GM19043 (cell line): ENCODE results near the gene SYCP2.

Source experiments
- ATAC-seq: cut with Tn5 transposase; IDR thresholded peaks from one replicate; pipeline ENCODE4 v1.9.1; 2021; ENCODE audit warnings: low read depth; ENCODE audit not compliant: unreplicated experiment

SYCP2 gene

DNA sequence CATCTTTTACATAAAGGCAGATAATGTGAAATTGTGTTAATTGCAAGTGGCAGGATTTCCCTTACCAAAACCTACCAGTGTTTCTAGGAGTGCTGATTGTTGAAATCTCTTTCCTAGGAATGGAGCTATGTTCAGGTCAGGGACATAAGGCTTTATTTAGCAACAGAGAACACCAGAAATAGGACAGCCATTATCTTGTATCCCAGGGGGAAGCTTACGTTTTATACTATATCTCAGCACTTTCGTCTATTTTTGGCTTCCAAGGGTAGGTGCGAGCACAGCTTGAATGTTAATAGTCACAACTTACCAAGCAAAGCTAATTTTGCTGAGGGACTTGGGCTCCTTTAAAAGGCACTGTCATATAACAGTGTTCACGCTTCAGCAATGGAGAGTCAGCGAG is 94.0 kb downstream of the SYCP2 start:
- no peak for ATAC-seq

DNA sequence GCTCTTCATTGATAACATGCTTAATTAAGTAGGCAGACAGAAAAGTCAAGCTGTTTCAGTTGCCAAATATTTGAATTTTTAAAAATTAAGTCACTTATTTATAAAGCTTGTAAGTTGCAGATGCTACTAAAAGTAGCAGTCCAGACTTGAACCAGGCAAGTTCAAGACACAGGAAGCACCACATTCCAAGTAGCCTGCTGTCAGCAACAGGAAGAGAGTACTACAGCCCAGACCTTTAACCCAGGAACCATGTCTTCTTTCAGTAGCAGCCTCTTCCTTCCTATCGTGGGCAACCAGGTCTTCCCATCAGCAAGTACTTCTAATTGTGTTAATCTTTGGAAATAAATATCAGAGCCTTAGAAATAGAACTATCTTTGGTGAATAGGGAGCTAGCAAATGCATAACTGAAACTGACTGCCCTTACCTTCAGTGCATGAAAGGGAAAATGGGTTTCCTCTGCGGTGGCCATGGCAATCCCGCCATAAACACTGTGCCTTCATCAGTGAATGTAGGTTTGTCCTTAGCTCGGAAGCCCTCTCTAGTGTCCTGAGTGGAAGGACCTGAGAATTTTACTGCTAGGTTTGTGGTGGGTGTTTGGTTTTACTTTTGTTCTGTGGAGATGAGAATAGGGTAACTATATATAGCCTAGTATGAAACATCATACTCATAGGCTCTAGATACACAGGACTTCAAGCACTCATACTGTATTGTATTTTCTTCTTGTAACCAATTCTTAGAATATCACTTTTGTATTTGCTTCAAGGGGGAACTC is 95.6 kb downstream of the SYCP2 start:
- peak; percentile 61 for ATAC-seq

DNA sequence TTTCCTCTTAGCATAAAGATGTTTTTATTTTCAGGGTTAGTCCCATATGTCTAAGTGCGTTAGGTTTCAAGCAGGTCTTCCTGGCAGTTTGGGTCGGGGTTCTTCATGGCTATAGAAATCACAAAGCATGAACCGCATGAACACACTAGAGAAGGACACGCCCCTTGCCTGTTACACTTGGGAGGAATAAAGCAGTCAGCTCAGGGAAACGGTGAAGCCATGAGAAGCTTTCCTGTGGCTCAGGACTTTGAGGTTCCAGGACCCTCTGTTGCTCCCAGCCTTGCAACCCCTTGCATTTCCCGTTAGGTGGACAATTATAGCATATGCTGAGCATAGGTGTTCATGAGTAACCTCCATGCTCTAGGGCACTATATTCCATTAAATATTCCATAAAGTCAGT is 96.7 kb downstream of the SYCP2 start:
- no peak for ATAC-seq

DNA sequence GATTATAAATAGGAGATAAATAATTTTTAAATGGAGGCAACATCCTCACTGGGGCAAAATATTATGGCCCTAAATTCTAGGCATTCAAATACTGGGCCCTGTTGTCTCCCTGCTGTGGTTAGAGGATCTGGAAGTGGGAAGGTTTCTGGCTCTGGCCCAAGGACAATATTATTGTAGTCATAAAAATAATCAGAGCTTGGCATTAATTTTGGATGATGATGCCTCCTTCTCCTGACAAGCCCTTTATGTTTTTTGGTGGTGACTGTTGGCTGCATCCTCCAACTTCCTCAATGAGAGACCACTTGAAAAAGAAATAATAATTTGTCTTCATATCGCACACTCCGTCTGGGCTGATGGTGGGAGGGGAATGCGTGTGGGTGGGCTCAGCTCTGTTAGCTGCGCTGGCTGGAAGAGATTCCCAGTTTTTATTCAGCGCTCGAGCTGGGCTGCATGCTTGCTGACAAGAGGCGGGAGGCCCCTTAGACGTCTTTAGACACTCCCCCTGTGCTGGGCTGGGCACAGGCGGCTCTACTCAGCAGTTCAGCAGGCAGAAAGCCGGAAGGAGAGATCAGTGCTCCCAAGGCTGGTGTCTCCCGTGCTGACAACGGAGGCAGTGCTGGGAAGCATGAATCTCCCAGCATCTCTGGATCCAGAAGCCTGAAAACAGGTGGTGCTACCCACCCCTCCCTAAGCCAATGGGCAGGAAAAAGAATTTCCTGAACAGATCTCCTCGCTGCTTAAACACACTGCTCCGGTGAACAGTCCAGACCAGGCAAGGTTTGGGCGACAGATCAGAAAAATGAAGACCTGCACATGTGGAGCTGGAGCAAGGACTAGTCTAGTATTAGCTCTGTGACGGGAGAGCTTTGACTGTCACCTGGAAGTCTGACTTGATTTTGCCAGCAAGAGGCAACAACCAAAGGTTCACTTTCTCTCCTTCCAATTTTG is 97.7 kb downstream of the SYCP2 start:
- ATAC-seq: no peak

DNA sequence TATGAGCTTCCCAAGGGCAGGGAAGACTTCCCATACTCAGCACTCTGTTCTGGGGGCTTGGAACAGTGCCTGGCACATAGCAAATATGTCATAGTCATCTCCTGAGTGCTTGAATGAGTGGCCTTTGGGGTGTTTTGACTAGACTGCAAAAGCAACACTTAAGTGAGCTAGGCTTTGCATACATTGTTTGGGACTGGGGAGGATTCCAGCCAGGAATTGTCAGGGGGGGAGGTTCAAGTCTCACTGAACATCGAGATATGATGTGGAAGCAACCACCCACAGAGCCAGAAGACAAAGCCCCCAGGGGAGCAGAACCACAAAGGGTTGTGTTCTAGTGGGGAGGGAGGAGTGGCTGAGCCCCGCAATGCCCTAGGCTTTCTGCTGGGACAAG is 98.4 kb downstream of the SYCP2 start:
- ATAC-seq: no peak

DNA sequence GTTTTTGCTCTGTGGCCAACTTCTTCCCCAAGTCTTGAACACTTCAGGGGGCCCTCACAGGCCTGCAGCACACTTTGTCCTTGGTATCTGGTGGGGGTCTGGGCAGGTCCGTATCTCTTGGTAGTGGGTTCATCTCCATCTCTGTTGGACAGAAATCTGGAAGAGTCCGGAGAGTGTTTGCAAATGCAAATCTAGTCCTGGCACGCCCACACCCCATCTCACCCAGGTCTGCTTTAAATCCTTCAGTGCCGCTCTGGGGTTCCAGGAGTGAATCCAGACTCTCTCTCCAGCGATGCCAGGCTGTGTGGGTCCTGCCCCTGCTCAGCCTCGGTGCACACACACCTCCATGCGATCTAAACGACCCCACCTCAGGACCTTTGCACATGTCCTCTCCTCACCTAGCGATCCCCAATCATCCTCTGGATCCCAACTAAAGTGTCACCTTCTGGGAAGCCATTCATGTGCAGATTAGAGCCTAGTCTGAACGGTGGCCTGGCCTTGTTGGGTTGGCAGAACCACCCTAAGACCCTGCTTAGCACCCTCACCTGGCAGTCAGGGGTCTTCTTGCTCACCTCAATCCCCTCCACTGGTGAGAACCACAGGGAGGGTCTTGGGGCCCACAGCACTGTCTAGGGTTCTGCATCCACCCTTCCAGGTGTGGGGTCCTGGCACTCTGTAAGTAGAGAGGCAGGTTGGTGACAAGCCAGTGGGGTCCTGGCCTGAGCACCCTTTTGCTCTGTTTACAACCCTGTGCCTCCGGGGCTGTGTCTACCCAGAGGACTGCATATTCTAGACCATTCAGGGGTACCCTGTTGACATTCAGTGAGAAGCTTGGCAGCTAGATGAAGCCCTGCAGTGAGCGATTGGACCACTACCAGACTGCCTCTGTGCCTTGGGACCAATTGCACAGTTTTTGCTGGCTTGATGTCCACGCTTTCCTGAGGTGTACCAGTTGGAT is 100.8 kb downstream of the SYCP2 start:
- ATAC-seq: no peak

DNA sequence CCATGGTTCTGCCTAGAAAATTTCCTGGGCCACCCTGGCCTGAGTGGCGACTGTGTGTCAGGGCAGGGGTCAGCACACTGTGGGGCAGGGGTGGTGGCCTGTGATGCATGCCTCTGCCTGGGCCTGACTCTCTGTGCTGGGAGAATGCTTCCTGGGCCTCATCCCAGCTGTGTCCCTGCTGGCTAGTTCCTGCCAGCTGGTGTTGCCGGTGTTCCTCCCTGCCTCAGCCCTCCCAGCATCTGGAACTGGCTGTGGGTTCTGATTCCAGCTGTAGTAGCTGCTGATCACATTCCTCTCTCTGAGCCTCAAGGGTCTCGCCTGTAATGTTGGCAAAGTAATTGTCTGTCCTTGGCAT is 101.5 kb downstream of the SYCP2 start:
- ATAC-seq: no peak

DNA sequence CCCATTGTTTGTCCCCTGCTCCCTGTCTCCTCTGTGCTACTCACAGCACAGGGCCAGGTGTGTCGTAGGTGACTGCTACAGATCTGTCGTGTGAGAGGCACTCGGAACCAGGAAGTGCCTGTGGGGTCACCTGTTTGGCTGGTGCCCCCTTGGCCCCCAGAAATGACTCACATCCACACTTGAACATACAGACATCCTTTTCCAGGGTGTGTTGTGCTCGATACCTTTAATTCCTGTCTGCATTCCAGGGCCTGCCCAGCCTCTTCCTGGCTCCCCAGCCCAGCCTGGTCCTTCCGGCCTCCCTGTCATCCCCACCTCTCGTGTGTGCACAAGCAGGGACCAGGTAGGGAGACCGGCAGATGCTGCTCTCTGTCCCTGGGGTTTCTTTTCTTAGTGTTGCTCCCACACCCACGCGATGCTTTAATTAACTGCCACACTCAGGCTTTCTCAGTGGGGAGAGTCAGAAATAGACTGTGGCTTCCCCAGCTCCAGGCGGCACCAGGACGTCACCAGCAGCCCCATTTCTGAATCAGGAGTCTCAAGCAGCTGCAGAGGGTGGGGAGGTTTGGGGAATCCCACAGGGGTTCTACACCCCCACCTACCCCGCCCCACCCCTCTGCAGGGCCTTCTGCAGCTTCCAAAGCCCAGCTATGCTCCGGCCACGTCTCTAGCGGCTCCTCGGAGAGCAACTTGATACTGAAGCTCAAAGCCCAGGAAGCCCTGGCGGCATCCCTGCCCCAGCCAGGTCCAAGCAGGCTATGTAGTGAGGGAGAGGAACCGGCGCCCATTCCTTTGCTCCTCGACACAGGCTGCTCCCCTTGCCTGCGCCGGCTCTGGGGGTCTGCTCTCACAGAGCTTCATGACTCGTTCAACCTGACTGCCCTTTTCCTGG is 102.2 kb downstream of the SYCP2 start:
- no peak for ATAC-seq

DNA sequence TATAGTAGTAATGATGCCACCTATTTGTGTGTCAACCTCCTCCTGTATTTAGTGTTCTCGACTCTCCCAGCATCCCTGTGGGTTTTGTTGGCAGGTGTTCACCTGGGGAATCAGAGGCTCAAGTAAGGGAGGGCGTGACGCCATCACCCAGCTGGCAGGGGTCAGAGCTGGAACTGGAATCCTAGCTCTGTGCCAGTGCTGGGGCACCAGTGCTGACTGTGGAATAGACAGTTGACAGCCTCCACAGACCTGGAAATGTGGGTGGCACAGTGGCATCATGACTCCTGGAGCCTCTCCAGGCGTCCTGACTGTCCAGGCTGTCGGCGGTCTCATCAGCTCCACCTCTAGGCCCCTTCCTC is 102.8 kb downstream of the SYCP2 start:
- ATAC-seq: no peak

DNA sequence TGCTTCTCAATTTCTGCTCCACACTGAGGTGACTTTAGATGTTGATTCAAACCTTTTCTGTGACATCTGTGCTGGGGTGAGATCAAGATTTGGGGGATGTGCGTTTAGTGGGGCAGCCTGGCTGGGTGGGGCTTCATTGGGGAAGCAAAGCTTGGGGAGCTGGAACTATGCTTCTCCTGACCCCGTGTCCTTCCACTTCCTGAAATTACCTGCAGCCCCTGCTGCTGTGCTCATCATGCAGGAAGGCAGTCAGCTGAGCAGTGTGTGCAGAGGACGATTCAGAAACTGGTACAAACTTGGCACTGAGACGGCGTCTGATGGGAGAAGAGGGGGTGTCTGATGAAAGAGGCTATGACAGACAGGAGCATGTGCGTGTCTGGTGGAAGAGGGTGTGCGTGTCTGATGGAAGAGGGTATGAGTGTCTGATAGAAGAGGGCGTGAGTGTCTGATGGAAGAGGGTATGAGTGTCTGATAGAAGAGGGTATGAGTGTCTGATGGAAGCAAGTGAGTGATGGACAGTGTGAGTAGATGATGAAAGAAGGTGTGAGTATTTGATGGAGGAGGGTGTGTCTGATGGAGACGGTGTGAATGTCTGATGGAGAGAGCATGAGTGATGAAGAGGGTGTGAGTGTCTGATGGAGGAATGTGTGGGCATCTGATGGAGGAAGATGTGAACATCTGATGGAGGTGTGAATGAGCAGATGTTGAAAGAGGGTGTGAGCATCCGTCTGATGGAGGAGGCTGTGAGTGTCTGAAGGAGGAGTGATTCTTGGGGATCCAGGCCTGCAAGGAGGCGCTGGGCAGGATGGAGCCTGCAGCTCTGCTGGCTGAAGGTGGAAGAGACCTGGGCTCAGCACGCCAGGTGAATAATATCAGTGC is 103.4 kb downstream of the SYCP2 start:
- ATAC-seq: no peak

DNA sequence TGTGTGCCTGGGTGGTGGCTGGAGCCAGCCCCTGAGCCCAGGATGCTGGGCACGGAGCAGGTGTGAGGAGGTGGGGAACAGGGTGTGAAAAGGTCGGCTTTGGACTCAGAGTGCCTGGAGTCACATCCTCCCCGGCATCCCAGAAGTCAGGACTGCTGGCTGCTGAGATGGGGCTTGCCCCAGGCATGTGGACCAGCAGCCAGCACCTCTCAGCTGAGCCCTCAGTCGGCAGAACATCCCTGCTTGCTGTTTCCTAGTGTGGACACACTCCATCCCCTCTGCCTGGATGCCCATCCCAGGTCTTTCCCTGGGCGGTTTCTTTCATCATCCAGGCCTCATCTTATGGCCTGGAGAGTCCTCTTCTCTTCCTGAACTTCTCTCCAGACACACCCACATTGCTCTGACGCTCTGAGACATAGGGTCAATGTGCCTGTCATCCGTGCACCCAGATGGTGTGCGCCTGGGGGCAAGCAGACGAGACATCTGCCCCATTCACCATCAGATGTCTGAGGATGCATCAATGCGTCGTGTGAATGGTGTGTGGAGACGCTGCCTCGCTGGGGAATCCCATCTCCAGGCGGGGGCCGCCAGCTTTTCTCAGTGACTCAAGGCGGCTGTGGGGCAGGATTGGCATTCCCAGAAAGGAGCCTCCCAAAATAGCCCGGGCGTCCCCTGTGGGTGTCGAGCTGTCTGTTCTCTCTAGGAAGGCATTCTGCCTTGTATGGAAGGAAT is 104.2 kb downstream of the SYCP2 start:
- no peak for ATAC-seq

DNA sequence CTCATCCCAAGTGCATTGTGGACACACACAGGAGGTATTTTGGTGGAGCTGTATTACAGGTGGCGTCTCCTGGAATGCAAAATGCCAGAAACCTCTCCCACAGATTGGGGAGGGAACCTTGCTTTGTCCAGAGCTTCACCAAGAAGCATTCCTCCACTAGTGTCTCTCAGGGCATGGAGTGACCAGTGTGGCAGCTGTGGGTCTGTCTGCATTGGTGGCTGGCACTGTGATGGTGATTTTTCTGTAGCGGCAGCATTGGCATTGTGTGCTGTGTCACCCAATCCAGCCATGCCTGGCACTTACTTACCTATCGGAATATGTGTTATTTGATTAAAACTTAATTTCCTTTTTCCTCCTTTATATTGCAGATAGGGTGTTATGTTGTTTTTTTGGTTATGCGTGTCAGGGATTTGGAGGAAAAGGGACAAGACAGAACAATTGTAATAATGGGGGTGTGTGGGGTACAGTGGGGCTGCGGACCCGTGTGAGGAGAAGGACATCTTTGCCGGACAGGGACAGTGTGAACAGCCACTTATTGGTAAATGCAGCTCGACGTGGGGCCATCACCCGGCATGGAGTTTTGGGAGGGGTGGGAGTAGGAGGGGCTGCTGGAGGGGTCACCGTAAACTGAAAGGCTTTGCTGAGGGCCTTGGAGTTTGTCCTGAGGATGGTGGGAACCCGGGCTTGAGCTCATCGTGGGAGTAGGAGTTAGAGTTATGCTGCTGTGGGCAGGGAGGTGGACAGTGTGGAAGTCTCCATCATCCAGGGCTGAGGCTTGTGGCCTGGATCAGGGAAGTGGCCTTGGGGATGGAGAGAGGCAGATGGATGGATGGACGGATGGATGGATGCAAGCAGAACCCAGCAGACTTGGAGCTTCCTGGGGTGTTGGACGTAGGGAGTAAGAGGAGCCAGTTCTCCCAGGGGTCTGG is 105.0 kb downstream of the SYCP2 start:
- ATAC-seq: no peak

DNA sequence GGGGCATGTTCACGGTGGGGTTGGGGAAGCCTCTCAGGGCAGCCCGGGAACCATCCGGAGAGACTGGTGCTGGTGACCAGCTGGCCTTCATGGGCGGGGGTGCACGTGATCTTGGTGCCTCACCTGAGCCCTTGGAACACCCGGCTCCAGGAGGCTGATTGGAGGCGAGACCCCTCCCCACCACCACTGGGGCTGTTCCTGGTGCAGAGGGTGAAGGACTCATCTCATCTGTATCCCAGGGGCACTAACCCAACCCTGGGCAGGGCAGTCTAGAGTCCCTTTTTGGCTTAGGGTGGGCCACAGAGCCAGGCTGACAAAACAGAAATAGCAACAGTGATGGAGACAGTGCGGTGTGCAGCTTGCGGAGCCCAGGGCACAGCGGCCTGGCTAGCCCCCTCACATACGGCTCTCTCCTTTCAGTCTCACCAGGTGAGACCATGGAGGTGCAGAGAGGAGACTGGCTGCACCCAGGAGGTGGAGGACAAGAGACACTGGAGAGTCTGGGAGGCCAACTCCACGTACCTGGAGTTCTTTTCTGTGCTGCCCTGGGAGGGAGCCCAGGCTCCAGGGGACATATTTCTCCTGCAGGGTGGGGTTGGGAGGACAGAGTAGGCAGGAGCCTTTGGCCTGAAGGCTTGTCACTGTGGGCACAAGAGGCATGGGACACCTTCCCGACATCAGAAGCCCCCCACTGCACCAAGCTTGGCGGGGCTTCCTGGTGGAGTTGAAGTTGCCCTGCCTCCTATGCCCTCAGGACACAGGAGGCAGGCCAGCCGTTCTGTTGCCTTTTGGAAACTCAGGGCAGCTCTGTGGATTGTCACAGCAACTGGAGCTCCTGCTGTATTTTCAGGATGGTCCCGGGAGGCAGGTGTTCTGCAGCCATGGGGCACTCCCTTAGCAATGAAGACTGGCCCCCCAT is 106.0 kb downstream of the SYCP2 start:
- no peak for ATAC-seq

DNA sequence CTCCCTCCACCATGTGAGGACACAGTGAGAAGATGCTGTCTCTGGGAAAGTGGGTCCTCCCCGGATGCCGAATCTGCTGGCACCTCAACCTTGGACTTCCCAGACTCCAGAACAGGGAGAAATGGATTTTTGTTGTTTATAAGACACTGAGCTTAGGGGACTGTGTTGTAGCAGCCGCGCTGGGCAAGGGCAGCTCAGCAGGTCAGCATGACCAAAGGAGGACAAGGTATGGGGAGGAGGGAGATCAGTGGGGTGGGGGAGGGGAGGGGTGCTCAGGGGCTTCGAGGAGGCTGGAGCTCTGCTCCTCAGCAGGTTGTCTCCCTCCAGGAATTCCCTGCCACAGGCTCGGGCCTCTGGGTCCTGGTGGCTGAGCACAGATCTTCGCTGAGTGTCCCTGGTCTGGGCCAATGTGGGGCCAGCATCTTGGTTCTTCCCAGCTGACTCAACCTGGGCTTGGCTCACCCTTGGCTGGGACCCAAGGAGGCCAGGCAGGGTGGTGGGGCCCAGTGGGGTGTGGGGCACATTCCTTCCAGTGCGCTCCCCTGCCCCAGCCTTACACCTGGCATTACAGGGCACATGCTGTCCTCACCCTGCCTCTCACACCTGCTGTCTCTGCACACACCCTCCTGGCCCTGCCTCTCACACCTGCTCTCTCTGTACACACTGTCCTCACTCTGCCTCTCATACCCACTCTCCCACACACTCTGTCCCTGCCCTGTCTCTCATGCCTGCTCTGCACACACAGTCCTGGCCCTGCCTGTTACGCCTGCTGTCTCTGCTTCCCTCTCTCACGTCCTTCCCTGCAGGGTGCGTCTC is 107.3 kb downstream of the SYCP2 start:
- ATAC-seq: no peak

DNA sequence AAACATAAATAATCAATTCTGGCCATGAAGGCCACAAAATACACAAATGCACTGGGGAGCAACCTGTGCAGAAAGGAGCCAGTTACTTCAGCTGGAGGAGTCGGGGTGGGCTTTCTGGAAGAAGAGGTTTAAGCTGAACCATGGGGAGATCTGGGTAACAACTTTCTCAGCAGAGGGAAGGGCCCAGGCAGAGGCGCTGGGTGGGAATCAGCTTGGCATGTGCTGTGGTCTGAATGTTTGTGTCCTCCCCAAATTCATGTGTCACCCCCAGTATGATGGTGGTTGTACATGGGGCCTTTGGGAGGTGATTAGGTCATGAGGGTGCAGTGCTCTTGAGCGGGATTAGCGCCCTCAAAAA is 107.9 kb downstream of the SYCP2 start:
- no peak for ATAC-seq
